Measurements from ENCODE around the gene OSR1. TPM values are rescaled to one million over a fixed set of nuclear protein-coding genes. Genes with fewer than 3 reads are reported as not detected.

The OSR1 gene
- total RNA-seq, 1 donor from 2014 or later: not detected

GRCh38 chr2:19364014-19364413, 5.6 kb upstream of the OSR1 start:
- no peak overlapping the region for H3K4me3 Mint-ChIP-seq
- Histone ChIP-seq H3K79me2 (ENCODE audit: low read depth) (no peaks in the 10 kb centered on the region), H4K20me1 (ENCODE audit: low read depth) (peaks cover 41% of the 10 kb centered on the region), H3F3A (ENCODE audit: low read depth) (peaks cover 11% of the 10 kb centered on the region), H3K27ac (no peak overlapping the region), H3K9ac (no peak overlapping the region), H3K4me1 (peaks cover 11% of the 10 kb centered on the region), H3K4me2 (no peak overlapping the region), H3K36me3 (no peaks in the 10 kb centered on the region), H3K4me3 (no peak overlapping the region), H2AFZ (replicated peaks) (no peak overlapping the region), H3K27me3 (peaks cover 100% of the 10 kb centered on the region), H3K9me3 (ENCODE audit: low read depth) (no peaks in the 10 kb centered on the region)
- H3K4me1 Mint-ChIP-seq: peaks cover 24% of the 10 kb centered on the region
- no peak for DNase-seq (ENCODE audit: low spot score)
- H3K27me3 Mint-ChIP-seq (ENCODE audit: insufficient read depth, low read depth): peaks cover 66% of the 10 kb centered on the region
- H3K27ac Mint-ChIP-seq: no peak overlapping the region
- H3K9me3 Mint-ChIP-seq: peaks cover 2% of the 10 kb centered on the region
- no peaks in the 10 kb centered on the region for H3K36me3 Mint-ChIP-seq
- TF ChIP-seq EZH2phosphoT487 (IDR thresholded peaks at IDR 0.05) (no peak), CTCF (IDR thresholded peaks at IDR 0.05) (no peak), EZH2 (IDR thresholded peaks at IDR 0.05) (no peak)

GRCh38 chr2:19363474-19363778, 5.0 kb upstream of the OSR1 start:
- Histone ChIP-seq H3K9ac (no peak overlapping the region), H3K79me2 (ENCODE audit: low read depth) (no peaks in the 10 kb centered on the region), H3K4me1 (peaks cover 14% of the 10 kb centered on the region), H3K9me3 (ENCODE audit: low read depth) (no peaks in the 10 kb centered on the region), H3K27ac (no peak overlapping the region), H3F3A (ENCODE audit: low read depth) (peaks cover 15% of the 10 kb centered on the region), H4K20me1 (ENCODE audit: low read depth) (peaks cover 41% of the 10 kb centered on the region), H3K4me3 (peak overlapping the region; percentile 35), H3K36me3 (no peaks in the 10 kb centered on the region), H3K4me2 (peak overlapping the region; percentile 70), H3K27me3 (peaks cover 100% of the 10 kb centered on the region), H2AFZ (replicated peaks) (no peak overlapping the region)
- H3K27me3 Mint-ChIP-seq (ENCODE audit: insufficient read depth, low read depth): peaks cover 65% of the 10 kb centered on the region
- H3K4me3 Mint-ChIP-seq: peak overlapping the region; percentile 81
- peaks cover 24% of the 10 kb centered on the region for H3K4me1 Mint-ChIP-seq
- TF ChIP-seq EZH2 (IDR thresholded peaks at IDR 0.05): no peak
- no peak for TF ChIP-seq CTCF (IDR thresholded peaks at IDR 0.05)
- TF ChIP-seq EZH2phosphoT487 (IDR thresholded peaks at IDR 0.05): no peak
- peak; percentile 38 for DNase-seq (ENCODE audit: low spot score)
- H3K36me3 Mint-ChIP-seq: no peaks in the 10 kb centered on the region
- peaks cover 2% of the 10 kb centered on the region for H3K9me3 Mint-ChIP-seq
- H3K27ac Mint-ChIP-seq: no peak overlapping the region

- H3K9me3 ChIP-seq (ENCODE audit: low read depth): no peaks in the 10 kb centered on the region
- peak; percentile 90 for DNase-seq (ENCODE audit: low spot score)
- Mint-ChIP-seq H3K27me3 (ENCODE audit: insufficient read depth, low read depth) (peaks cover 63% of the 10 kb centered on the region), H3K36me3 (no peaks in the 10 kb centered on the region), H3K4me1 (peaks cover 24% of the 10 kb centered on the region), H3K4me3 (peak overlapping the region; percentile 81), H3K27ac (no peak overlapping the region), H3K9me3 (peaks cover 2% of the 10 kb centered on the region)
- H3K36me3 ChIP-seq: no peaks in the 10 kb centered on the region
- peaks cover 17% of the 10 kb centered on the region for H3K4me1 ChIP-seq
- peak overlapping the region; percentile 35 for H3K4me3 ChIP-seq
- H3K79me2 ChIP-seq (ENCODE audit: low read depth): no peaks in the 10 kb centered on the region
- H3K4me2 ChIP-seq: peak overlapping the region; percentile 70
- no peak overlapping the region for H3K27ac ChIP-seq
- peaks cover 20% of the 10 kb centered on the region for H3F3A ChIP-seq (ENCODE audit: low read depth)
- H4K20me1 ChIP-seq (ENCODE audit: low read depth): peaks cover 46% of the 10 kb centered on the region
- no peak overlapping the region for H3K9ac ChIP-seq
- TF ChIP-seq CTCF (IDR thresholded peaks at IDR 0.05) (peak; percentile 87), EZH2phosphoT487 (IDR thresholded peaks at IDR 0.05) (peak; percentile 72), EZH2 (IDR thresholded peaks at IDR 0.05) (peak; percentile 54)
- peaks cover 100% of the 10 kb centered on the region for H3K27me3 ChIP-seq
- no peak overlapping the region for H2AFZ ChIP-seq (replicated peaks)
These were observed 4.5 kb upstream of the OSR1 start for GRCh38 chr2:19362755-19363473.

All from neural progenitor cell (in vitro differentiated cells).